ENCODE measurements around the gene MPPED2.

The MPPED2 gene

GRCh38 chr11:30481796-30482195, 104.4 kb downstream of the MPPED2 start:
- no peaks in the 10 kb centered on the region for H3K27me3 ChIP-seq
- no peaks in the 10 kb centered on the region for H3K36me3 ChIP-seq
- no peak for DNase-seq
- no peaks in the 10 kb centered on the region for H3K9me3 ChIP-seq
- no peaks in the 10 kb centered on the region for H3K4me1 ChIP-seq
- no peak overlapping the region for H3K4me3 ChIP-seq (ENCODE audit: low read depth, low read length)
- TF ChIP-seq, protein P1, sequence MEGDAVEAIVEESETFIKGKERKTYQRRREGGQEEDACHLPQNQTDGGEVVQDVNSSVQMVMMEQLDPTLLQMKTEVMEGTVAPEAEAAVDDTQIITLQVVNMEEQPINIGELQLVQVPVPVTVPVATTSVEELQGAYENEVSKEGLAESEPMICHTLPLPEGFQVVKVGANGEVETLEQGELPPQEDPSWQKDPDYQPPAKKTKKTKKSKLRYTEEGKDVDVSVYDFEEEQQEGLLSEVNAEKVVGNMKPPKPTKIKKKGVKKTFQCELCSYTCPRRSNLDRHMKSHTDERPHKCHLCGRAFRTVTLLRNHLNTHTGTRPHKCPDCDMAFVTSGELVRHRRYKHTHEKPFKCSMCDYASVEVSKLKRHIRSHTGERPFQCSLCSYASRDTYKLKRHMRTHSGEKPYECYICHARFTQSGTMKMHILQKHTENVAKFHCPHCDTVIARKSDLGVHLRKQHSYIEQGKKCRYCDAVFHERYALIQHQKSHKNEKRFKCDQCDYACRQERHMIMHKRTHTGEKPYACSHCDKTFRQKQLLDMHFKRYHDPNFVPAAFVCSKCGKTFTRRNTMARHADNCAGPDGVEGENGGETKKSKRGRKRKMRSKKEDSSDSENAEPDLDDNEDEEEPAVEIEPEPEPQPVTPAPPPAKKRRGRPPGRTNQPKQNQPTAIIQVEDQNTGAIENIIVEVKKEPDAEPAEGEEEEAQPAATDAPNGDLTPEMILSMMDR (IDR thresholded peaks at IDR 0.05; ENCODE audit: low read depth, low read length), result no peak

GRCh38 chr11:30481330-30481729, 104.8 kb downstream of the MPPED2 start:
- H3K4me3 ChIP-seq (ENCODE audit: low read depth, low read length), result no peak overlapping the region
- TF ChIP-seq, protein P1 (IDR thresholded peaks at IDR 0.05; ENCODE audit: low read depth, low read length), result no peak
- no peaks in the 10 kb centered on the region for H3K27me3 ChIP-seq

DNA sequence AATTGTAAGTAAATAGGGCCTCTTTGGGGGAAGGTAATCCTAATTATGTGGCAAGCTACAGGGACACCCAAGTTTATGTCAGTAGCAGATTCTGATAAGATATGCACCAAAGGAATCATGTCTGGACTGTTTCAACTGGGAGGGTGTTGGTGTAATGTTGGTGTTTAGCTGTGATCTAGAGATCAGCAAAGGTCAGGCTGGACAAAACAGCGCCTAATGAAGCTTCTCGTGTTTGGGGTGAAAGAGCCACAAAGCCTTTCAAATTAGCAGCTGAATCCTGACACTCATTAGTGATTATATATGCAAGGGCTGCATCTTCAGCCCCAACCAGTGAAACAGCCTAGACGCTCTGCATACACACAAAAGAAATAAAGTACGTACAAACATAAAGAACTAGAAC, 106.3 kb downstream of the MPPED2 start:
- DNase-seq, result no peak
- Histone ChIP-seq H3K4me1 (no peaks in the 10 kb centered on the region), H3K9me3 (no peaks in the 10 kb centered on the region), H3K27me3 (no peaks in the 10 kb centered on the region), H3K36me3 (no peaks in the 10 kb centered on the region), H3K4me3 (ENCODE audit: low read depth, low read length) (no peak overlapping the region)
- TF ChIP-seq, protein P1 (IDR thresholded peaks at IDR 0.05; ENCODE audit: low read depth, low read length), result no peak

More at GRCh38 chr11:30481330-30481729, 104.8 kb downstream of the MPPED2 start:
- H3K4me1 ChIP-seq, result no peaks in the 10 kb centered on the region
- H3K36me3 ChIP-seq, result no peaks in the 10 kb centered on the region
- DNase-seq, result no peak
- H3K9me3 ChIP-seq, result no peaks in the 10 kb centered on the region

- Histone ChIP-seq H3K27me3 (no peaks in the 10 kb centered on the region), H3K4me1 (no peaks in the 10 kb centered on the region)
- DNase-seq, result no peak
Observed at GRCh38 chr11:30478923-30479322, 107.2 kb downstream of the MPPED2 start.

DNA sequence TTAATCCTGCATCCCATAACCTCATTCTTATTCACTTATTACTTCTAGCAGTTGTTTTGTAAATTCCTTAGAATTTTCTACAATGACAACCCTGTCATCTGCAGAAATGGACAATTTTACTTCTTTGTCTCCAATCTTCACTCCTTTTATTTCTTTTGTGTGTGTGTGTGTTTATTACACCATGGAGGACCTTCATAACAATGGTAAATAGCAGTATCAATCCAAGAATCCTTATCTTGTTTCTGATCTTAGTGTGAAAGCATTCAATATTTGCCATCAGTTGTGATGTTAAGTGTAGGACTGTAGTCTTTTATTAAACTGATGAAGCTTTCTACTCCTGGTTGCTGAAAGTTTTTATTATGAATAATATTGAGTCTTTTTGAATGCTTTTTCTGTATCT, 109.1 kb downstream of the MPPED2 start:
- H3K36me3 ChIP-seq, result no peaks in the 10 kb centered on the region
- TF ChIP-seq, protein P1 (IDR thresholded peaks at IDR 0.05; ENCODE audit: low read depth, low read length), result no peak
- DNase-seq, result no peak

More at GRCh38 chr11:30478923-30479322, 107.2 kb downstream of the MPPED2 start:
- Histone ChIP-seq H3K9me3 (no peaks in the 10 kb centered on the region), H3K36me3 (no peaks in the 10 kb centered on the region), H3K4me3 (ENCODE audit: low read depth, low read length) (no peak overlapping the region)
- TF ChIP-seq, protein P1 (IDR thresholded peaks at IDR 0.05; ENCODE audit: low read depth, low read length), result no peak

DNA sequence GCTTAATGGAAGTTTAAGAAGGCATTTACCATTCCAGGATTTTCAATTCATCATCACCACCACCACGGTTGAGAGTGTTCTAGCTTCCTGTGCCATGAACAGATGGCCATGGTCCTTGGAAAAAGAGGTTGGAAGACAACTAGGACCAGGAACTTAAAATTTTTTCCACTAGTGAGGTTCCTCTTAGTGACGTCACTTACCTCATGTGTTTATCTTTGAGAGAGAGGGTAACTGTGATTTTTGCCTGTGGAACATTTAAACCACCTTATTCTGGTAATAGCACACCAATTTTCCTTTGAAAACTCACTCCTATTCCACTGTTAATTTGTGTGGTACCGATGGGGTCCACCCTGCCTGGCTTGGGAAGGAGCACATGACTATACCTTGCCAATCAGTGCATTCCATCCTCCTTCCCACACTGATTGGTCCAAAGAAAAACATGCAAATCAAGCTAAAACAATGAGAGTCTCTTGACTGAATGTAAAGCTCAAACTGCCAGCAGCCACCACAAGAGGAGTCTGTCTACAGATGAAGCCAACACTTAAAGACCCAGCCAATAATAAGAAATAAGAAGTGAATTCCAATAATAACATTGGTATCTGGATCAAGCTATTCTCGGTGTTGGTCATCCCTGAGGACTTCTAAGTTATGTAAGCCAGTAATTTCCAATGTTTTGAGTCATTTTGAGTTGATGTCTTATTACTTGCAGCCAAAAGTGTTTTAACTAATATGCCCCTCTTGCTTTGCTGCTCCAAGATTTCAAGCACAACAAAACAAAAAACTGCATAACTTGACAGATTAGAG, 111.8 kb downstream of the MPPED2 start:
- Histone ChIP-seq H3K27me3 (no peaks in the 10 kb centered on the region), H3K4me3 (ENCODE audit: low read depth, low read length) (no peak overlapping the region), H3K4me1 (no peaks in the 10 kb centered on the region), H3K9me3 (no peaks in the 10 kb centered on the region), H3K36me3 (no peaks in the 10 kb centered on the region)
- no peak for DNase-seq
- TF ChIP-seq, protein P1 (IDR thresholded peaks at IDR 0.05; ENCODE audit: low read depth, low read length), result no peak

More for the DNA sequence above, 109.1 kb downstream of the MPPED2 start:
- Histone ChIP-seq H3K4me1 (no peaks in the 10 kb centered on the region), H3K27me3 (no peaks in the 10 kb centered on the region), H3K9me3 (no peaks in the 10 kb centered on the region), H3K4me3 (ENCODE audit: low read depth, low read length) (no peak overlapping the region)

Measured in BE2C (cell line).